Calu3 (cell line): ENCODE data around the gene STAT5B. TPM values are rescaled to one million over a fixed set of nuclear protein-coding genes. Genes with fewer than 3 reads are reported as not detected.
A peak's percentile ranks its signal among the peaks of the same experiment; 100 is the strongest.

ENCODE experiments used
- BruUV-seq: library from RNA; stranded (reverse); fragments of 400-500 nt; replicated peaks from 2 replicates; lab custom pipeline; 2021; lab: Mats Ljungman, UMichigan
- CTCF ChIA-PET: fragments of 300-600 bp; sonication (Branson Sonifier 250); formaldehyde crosslinking; loops from one replicate; lab custom pipeline; 2022; ENCODE audit warnings: antibody characterized with exemption; lab: Charles Lee
- DNase-seq: peaks from one replicate; pipeline ENCODE4 v3.0.0; 2022
- H3K27ac Mint-ChIP-seq: one replicate; pipeline ENCODE4 v1.8.0; 2022; ENCODE audit warnings: mixed read lengths; ENCODE audit not compliant: unreplicated experiment
- H3K27me3 Mint-ChIP-seq: one replicate; pipeline ENCODE4 v1.8.0; 2022; ENCODE audit warnings: mixed read lengths; ENCODE audit not compliant: unreplicated experiment
- H3K36me3 Mint-ChIP-seq: one replicate; pipeline ENCODE4 v1.8.0; 2022; ENCODE audit warnings: mild to moderate bottlenecking, moderate library complexity, mixed read lengths; ENCODE audit not compliant: insufficient read depth, unreplicated experiment
- H3K4me1 Mint-ChIP-seq: one replicate; pipeline ENCODE4 v1.8.0; 2022; ENCODE audit warnings: mild to moderate bottlenecking, low read depth, mixed read lengths; ENCODE audit not compliant: unreplicated experiment
- H3K4me3 Mint-ChIP-seq: one replicate; pipeline ENCODE4 v1.8.0; 2022; ENCODE audit warnings: mild to moderate bottlenecking, low read depth, moderate library complexity, mixed read lengths; ENCODE audit not compliant: unreplicated experiment
- H3K9me3 Mint-ChIP-seq: one replicate; pipeline ENCODE4 v1.8.0; 2022; ENCODE audit warnings: low read depth, mixed read lengths; ENCODE audit not compliant: unreplicated experiment
- intact Hi-C: fragments of 100-400 bp; cut with micrococcal nuclease; formaldehyde crosslinking; loops from one replicate; pipeline ENCODE4 v1.10.0; 2022; ENCODE audit not compliant: unreplicated experiment
- total RNA-seq: library from RNA; stranded (reverse); gene quantifications from 2 replicates; pipeline ENCODE4 v1.2.3, GENCODE V29; 2022
- TF ChIP-seq, protein P1 (sequence below): fragments of 200-600 bp; IDR thresholded peaks from one replicate; pipeline ENCODE4 v1.8.0; 2022; ENCODE audit warnings: antibody characterized with exemption; ENCODE audit not compliant: unreplicated experiment

STAT5B gene
- total RNA-seq, 1 experiment from 2014 or later: 45.8 TPM

DNA sequence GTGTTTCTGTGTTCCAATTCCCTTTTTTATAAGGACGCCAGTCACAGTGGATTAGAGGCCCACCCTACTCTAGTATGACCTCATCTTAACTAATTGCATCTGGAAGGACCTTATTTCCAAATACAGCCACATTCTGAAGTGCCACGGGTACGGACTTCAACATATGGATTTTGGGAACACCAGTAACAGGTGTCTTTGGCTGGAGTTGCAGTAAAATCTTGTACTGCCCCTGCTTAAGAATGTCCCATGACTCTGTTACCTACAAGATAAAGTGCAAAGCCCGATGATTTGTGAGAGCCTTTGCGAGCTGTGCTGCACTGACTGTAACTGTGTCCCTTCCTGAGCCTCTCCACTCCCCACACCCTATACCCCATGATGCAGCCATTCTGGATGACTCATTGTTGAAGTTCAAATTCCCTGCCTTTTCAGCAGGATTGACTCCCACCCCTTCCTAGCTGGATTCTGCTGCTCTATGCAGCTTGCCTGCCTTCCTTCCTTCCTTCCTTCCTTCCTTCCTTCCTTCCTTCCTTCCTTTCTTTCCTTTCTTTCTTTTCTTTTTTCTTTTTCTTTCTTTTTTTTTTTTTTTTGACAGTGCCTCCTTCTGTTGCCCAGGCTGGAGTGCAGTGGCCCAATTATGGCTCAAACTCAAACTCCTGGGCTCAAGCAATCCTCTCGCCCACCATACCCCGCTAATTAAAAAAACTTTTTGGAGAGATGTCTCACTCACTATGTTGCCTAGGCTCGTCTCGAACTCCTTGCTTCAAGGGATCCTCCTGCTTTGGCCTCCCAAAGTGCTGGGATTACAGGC is 93.1 kb downstream of the STAT5B start:
- Mint-ChIP-seq H3K27me3 (peaks cover 42% of the 10 kb centered on the region), H3K27ac (peak overlapping the region; percentile 9), H3K4me3 (peak overlapping the region; percentile 67), H3K9me3 (no peaks in the 10 kb centered on the region), H3K36me3 (peaks cover 5% of the 10 kb centered on the region), H3K4me1 (peaks cover 38% of the 10 kb centered on the region)
- no TSS peak for BruUV-seq
- CTCF ChIA-PET: interaction anchor here (2.5 kb wide), 1 partner anchor 11 kb away, joined by 9 read pairs; the partner anchor contains the start of gene GHDC
- intact Hi-C loops: no loop called here
- TF ChIP-seq, protein P1, sequence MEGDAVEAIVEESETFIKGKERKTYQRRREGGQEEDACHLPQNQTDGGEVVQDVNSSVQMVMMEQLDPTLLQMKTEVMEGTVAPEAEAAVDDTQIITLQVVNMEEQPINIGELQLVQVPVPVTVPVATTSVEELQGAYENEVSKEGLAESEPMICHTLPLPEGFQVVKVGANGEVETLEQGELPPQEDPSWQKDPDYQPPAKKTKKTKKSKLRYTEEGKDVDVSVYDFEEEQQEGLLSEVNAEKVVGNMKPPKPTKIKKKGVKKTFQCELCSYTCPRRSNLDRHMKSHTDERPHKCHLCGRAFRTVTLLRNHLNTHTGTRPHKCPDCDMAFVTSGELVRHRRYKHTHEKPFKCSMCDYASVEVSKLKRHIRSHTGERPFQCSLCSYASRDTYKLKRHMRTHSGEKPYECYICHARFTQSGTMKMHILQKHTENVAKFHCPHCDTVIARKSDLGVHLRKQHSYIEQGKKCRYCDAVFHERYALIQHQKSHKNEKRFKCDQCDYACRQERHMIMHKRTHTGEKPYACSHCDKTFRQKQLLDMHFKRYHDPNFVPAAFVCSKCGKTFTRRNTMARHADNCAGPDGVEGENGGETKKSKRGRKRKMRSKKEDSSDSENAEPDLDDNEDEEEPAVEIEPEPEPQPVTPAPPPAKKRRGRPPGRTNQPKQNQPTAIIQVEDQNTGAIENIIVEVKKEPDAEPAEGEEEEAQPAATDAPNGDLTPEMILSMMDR: no peak
- DNase-seq: peak; percentile 39

DNA sequence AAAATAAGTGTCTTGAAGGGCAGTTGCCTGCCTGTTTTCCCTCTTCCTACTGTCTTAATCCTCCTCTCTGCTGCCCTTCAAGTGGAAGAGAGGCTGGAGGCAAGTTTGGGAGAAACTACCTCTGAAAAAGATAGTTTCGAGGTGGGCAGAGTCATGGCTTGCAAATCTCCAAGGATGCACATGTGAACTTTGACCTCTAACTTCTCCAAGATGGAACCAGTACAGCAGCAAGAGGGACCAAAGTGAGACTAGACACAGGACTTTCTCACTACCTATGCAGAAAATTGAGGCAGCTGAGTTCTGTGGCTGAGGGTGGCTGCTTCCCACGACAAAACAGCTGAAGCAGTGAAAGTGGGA is 94.4 kb downstream of the STAT5B start:
- H3K4me1 Mint-ChIP-seq: peaks cover 38% of the 10 kb centered on the region
- H3K27me3 Mint-ChIP-seq: peaks cover 52% of the 10 kb centered on the region
- TF ChIP-seq, protein P1: no peak
- CTCF ChIA-PET: interaction anchor here (0.6 to 1.2 kb wide), 2 partner anchors 12 to 762 kb away, joined by 3 read pairs; partner anchors contain the start of gene GHDC
- H3K4me3 Mint-ChIP-seq: no peak overlapping the region
- intact Hi-C loops: no loop called here
- no peak for DNase-seq
- H3K9me3 Mint-ChIP-seq: no peaks in the 10 kb centered on the region
- no TSS peak for BruUV-seq
- H3K36me3 Mint-ChIP-seq: peaks cover 5% of the 10 kb centered on the region
- H3K27ac Mint-ChIP-seq: no peak overlapping the region

DNA sequence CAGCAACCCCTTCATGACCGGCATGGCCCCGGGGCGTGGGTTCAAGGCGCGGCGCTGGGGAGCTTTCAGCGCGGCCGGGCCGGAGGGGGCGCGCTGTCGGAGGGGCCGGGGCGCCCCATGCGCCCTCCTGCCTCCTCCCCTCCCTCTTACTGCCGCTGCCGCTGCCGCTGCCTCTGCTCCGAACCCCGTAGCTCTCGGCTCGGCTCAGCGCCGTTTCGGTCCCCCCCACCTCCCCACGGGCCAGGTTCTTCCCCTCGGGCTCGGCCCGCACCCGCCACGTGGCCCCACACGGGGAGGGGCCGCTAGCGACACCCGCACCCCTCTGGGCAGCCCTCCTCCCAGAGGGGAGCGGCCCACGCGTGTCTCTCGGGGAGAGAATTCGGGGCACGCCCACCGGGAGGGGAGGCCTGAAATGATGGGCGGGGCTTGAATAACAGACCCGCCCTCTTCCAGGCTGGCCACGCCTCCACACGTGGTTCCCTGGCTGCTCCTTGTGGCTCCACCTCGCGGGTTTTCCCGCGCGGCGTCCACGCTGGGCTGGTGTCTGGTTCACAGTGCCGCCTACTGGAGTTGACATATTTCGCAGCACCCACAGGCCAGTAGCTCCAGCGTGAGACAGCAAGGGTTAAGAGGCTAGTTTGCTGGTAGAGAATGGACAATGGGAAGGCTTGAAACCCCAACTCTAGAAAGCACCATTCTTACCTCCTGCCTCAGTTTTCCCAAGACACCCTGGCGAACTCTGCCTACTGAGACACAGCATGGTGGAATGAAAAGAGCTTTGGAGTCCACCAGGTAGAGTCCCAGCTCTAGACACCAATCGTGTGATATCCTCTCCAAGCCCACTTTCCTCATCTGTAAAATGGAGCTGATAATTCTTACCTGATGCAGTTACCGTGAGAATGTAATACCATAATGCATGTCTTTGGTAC is 95.0 kb downstream of the STAT5B start, which contains the start of gene KCNH4:
Gene KCNH4, minus strand, starts transcription at position 221 of the 929 bp plus-strand sequence. Its CDS starts 197 bp downstream, at position 24.
- peaks cover 54% of the 10 kb centered on the region for H3K27me3 Mint-ChIP-seq
- peaks cover 38% of the 10 kb centered on the region for H3K4me1 Mint-ChIP-seq
- peak; percentile 36 for DNase-seq
- CTCF ChIA-PET: interaction anchor here (0.6 to 1.2 kb wide), 2 partner anchors 13 to 763 kb away, joined by 3 read pairs; partner anchors contain the start of gene GHDC
- intact Hi-C loops: no loop called here
- peaks cover 5% of the 10 kb centered on the region for H3K36me3 Mint-ChIP-seq
- TF ChIP-seq, protein P1: no peak
- H3K27ac Mint-ChIP-seq: no peak within 1 kb of the TSS
- BruUV-seq: no TSS peak
- no peaks in the 10 kb centered on the region for H3K9me3 Mint-ChIP-seq
- H3K4me3 Mint-ChIP-seq: no peak within 1 kb of the TSS

DNA sequence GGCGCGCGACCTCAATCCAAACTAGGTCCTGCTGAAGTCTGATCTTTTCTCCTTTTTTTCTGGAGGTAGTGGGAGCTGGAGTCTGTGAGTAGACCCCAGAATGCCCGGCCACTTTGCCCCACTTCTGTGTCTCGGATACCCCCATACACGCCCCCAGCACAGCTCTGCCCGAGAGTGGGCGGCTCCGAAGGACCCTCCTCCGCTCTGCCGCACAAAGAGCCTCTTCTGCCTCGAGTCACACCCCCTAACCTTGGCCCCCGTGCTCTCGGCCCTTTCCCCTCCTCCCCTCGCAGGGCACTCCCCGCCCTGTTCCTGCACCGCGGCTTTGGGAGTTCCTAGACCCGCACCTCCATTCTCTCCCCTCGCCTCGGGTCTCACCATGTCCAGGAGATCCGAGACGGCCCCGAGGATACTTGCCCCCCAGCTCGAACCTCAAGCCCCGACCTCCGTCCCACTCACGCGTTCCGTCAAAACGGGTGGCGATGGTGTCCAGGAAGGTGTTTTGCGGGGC is 95.7 kb downstream of the STAT5B start:
- Mint-ChIP-seq H3K4me1 (peaks cover 38% of the 10 kb centered on the region), H3K9me3 (no peaks in the 10 kb centered on the region)
- CTCF ChIA-PET: interaction anchor here (1.0 to 1.4 kb wide), 2 partner anchors 9 to 14 kb away, joined by 3 read pairs; partner anchors contain the start of gene GHDC

More for the DNA sequence above, 95.7 kb downstream of the STAT5B start:
- peaks cover 61% of the 10 kb centered on the region for H3K27me3 Mint-ChIP-seq
- no TSS peak for BruUV-seq
- H3K36me3 Mint-ChIP-seq: peaks cover 5% of the 10 kb centered on the region
- no peak for DNase-seq
- no peak overlapping the region for H3K4me3 Mint-ChIP-seq
- intact Hi-C loops: no loop called here
- no peak overlapping the region for H3K27ac Mint-ChIP-seq
- TF ChIP-seq, protein P1: no peak
